ENCODE results near the gene LDHD. TPM values are rescaled to one million over a fixed set of nuclear protein-coding genes. Genes with fewer than 3 reads are reported as not detected.
"Not testable (repeated sequence)": the region's sequence is repeated elsewhere in the genome, so short reads cannot be mapped to it uniquely, and the experiment has no call there.

LDHD gene
- total RNA-seq, 6 donors from 2014 or later, result 7.8 to 35.6 (median 16.8) TPM

DNA sequence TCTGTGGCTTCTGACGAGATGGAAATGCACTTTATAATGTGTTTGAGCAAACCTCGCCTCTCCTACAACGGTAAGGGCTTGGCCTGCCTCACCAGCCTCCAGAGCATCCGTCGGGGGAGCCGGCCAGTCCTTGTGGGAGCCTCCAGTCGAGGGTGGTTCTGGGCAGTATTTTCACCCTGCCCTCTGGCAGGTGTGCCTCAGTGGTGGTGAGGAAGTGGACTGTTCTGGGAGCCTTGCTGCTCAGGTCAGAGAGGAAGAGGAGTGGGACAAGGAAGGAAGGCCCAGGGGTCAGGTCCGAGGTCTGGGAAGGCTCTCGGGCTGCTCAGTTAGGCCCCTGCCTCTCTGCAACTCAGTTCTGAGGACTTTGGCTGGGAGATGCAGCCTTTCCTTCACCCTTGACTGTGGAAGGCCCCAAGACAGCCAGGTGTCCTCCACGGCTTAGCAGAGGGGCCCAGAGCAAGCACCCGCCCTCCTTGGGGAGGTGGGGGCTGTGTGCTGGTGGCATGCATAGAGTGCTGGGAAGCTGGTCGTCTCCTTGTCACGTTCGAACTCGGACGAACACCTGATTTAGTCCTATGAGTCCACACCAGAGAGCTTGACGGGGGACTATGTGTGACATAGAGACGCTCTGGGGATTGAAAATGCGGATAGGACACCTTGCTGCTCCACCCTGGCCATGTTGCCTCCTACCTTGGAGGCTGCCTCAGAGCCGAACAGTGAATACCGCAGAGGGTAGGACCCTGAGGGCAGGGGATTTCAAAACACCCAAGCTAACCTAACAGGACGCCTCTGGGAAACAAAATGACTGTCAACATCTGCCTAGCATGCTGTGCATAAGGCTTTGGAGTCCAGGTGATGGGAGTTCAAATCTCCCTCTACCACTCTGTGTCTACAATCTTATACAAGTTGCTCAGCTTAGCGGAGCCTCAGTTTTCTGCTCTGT is 22.7 kb downstream of the LDHD start:
- ATAC-seq (ENCODE audit: low FRiP score in 2 of 2) (no peak), DNase-seq (no peak)
- Histone ChIP-seq H3K27ac (no peak overlapping the region), H3K27me3 (no peaks in the 10 kb centered on the region), H3K9me3 (no peaks in the 10 kb centered on the region), H3K4me1 (peaks cover 24 to 42% (median 31%) of the 10 kb centered on the region in 4 donors), H3K36me3 (peaks cover 0 to 12% (median 0%) of the 10 kb centered on the region in 4 donors), H3K4me3 (no peak overlapping the region)
- WGBS, 2 donors, result 89 to 92% methylated on average over 23 of the region's 23 CpGs
- TF ChIP-seq, protein P1, sequence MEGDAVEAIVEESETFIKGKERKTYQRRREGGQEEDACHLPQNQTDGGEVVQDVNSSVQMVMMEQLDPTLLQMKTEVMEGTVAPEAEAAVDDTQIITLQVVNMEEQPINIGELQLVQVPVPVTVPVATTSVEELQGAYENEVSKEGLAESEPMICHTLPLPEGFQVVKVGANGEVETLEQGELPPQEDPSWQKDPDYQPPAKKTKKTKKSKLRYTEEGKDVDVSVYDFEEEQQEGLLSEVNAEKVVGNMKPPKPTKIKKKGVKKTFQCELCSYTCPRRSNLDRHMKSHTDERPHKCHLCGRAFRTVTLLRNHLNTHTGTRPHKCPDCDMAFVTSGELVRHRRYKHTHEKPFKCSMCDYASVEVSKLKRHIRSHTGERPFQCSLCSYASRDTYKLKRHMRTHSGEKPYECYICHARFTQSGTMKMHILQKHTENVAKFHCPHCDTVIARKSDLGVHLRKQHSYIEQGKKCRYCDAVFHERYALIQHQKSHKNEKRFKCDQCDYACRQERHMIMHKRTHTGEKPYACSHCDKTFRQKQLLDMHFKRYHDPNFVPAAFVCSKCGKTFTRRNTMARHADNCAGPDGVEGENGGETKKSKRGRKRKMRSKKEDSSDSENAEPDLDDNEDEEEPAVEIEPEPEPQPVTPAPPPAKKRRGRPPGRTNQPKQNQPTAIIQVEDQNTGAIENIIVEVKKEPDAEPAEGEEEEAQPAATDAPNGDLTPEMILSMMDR (IDR thresholded peaks at IDR 0.05), result no peak
- TF ChIP-seq EP300 (IDR thresholded peaks at IDR 0.05), result no peak
- TF ChIP-seq POLR2A (IDR thresholded peaks at IDR 0.05), result no peak
- TF ChIP-seq POLR2AphosphoS5 (IDR thresholded peaks at IDR 0.05), result no peak

DNA sequence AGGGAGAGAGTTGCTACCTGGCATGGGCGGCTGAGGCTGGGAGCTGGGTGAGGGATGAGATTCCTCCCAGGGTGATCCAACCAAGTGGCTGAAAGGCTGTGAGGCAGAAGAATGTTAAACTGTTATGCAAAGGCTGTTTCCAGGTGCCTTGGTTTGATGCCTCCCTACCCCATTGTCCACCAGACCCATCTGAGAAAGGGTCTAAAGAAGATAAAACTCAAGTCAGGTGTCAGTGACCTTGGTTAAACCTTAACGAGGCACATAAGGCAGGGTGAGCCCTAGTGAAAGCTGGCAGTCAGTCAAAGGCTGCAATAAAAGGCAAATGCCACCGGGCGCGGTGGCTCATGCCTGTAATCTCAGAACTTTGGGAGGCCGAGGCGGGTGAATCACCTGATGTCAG is 23.8 kb downstream of the LDHD start:
- H3K27me3 ChIP-seq, result no peaks in the 10 kb centered on the region
- peaks cover 0 to 12% (median 0%) of the 10 kb centered on the region in 4 donors for H3K36me3 ChIP-seq
- TF ChIP-seq POLR2A (IDR thresholded peaks at IDR 0.05) (no peak), EP300 (IDR thresholded peaks at IDR 0.05) (no peak), POLR2AphosphoS5 (IDR thresholded peaks at IDR 0.05) (no peak)
- TF ChIP-seq, protein P1 (IDR thresholded peaks at IDR 0.05), result no peak
- H3K4me1 ChIP-seq, result peaks cover 18 to 42% (median 29%) of the 10 kb centered on the region in 4 donors
- no peak overlapping the region for H3K27ac ChIP-seq
- 63 to 90% methylated on average over 7 of the region's 7 CpGs for WGBS, 2 donors
- no peak for ATAC-seq (ENCODE audit: low FRiP score in 2 of 2)
- H3K4me3 ChIP-seq, result no peak overlapping the region
- no peak for DNase-seq
- no peaks in the 10 kb centered on the region for H3K9me3 ChIP-seq

DNA sequence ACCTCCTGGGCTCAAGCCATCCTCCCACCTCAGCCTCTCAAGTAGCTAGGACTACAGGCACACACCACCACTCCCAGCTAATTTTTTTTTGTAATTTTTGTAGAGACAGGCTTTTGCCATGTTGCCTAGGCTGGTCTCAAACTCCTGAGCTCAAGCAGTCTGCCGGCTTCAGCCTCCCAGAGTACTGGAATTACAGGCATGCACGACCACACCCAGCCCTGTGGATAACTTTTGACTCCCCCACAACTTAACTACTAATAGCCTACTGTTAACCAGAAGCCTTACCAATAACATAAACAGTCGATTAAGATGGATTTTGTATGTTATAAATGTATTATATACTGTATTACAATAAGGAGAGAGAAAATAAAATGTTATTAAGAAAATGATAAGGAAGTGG is 25.0 kb downstream of the LDHD start:
- Histone ChIP-seq H3K4me1 (peaks cover 19 to 42% (median 34%) of the 10 kb centered on the region in 4 donors), H3K36me3 (peaks cover 0 to 12% (median 0%) of the 10 kb centered on the region in 4 donors)
- not testable (repeated sequence) for H3K27me3 ChIP-seq; H3K4me3 ChIP-seq; ATAC-seq (ENCODE audit: low FRiP score in 2 of 2); H3K9me3 ChIP-seq; H3K27ac ChIP-seq; DNase-seq
- 52 to 76% methylated on average over 3 of the region's 3 CpGs for WGBS, 2 donors

DNA sequence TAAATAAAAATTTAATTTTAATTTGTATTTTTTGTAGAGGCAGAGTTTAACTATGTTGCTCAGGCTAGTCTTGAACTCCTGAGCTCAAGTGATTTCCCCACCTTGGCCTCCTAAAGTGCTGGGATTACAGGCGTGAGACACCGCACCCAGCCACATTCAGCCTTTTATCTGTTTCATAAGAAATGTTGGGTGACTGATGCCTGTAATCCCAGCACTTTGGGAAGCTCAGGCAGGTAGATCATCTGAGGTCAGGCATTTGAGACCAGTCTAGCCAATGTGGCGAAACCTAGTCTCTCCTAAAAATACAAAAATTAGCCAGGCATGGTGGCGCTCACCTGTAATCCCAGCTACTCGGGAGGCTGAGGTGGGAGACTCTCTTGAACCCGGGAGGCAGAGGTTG is 25.7 kb downstream of the LDHD start:
- Histone ChIP-seq H3K36me3 (peaks cover 0 to 12% (median 0%) of the 10 kb centered on the region in 4 donors), H3K4me1 (peaks cover 22 to 46% (median 34%) of the 10 kb centered on the region in 4 donors)
- not testable (repeated sequence) for H3K27ac ChIP-seq; DNase-seq; ATAC-seq (ENCODE audit: low FRiP score in 2 of 2); H3K4me3 ChIP-seq; H3K27me3 ChIP-seq; H3K9me3 ChIP-seq
- 70 to 92% methylated on average over 5 to 6 of the region's 6 CpGs for WGBS, 2 donors

DNA sequence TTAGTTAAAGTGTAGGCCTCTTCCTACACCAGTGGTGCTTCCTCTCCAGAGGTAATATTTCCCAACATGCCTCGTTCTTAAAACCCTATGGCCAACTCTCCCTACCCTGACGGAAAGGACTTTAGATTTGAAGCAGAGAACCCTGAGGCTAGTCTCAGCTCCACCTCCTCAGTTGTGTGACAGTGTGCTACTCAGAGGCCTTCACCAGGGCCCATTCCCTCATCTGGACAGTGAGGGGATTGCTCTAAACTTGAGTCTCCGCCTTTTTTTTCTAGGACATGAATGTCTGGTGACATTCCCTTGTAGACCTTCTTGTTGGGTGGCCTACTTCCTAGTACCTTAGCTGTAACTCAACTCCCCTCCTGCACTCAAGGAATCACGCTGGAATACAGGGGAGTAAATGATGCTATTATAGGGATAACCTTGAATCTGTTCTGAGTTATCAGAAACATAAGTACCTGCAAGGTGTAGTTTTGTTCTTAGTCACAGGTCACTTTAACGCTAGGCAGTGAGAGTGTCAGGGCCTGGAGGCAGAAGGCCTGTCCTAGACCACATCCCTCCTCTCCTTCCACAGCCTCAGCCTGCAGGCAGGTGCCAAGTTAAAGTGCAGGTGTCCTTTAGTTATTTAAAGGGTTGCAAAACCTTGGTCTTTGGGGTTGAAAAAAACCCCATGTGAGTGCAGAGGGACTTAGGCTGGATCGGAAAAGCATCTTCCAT is 26.9 kb downstream of the LDHD start:
- no peak overlapping the region for H3K4me3 ChIP-seq
- TF ChIP-seq EP300 (IDR thresholded peaks at IDR 0.05) (no peak), POLR2A (IDR thresholded peaks at IDR 0.05) (no peak), POLR2AphosphoS5 (IDR thresholded peaks at IDR 0.05) (no peak)
- TF ChIP-seq, protein P1 (IDR thresholded peaks at IDR 0.05), result no peak
- WGBS, 2 donors, result 67 to 73% methylated on average over 6 of the region's 6 CpGs
- H3K27me3 ChIP-seq, result no peaks in the 10 kb centered on the region
- peak overlapping the region in 1 of 4 donors; percentile 17 for H3K27ac ChIP-seq
- no peak for ATAC-seq (ENCODE audit: low FRiP score in 2 of 2)
- no peaks in the 10 kb centered on the region for H3K9me3 ChIP-seq
- no peak for DNase-seq
- H3K4me1 ChIP-seq, result peaks cover 22 to 46% (median 32%) of the 10 kb centered on the region in 4 donors
- H3K36me3 ChIP-seq, result peaks cover 0 to 6% (median 0%) of the 10 kb centered on the region in 4 donors

Measured in upper lobe of left lung (tissue), 6 donors.